C4-2B (cell line): Measurements from ENCODE around the gene PITPNC1.

Source experiments
- CTCF ChIP-seq: fragments of 450-650 bp; conservative IDR thresholded peaks from 2 replicates; pipeline ENCODE4 v1.5.1; 2017; ENCODE audit warnings: mild to moderate bottlenecking
- ZFX ChIP-seq: fragments of 450-650 bp; IDR thresholded peaks from 2 replicates; pipeline ENCODE4 v1.6.1; 2017

- TF ChIP-seq CTCF (no peak), ZFX (no peak)
Measured at GRCh38 chr17:67635681-67636080, 258.6 kb downstream of the PITPNC1 start.
